Esophagus squamous epithelium (tissue), 4 donors: ENCODE results near the gene XAF1.

Experiments used
- POLR2A ChIP-seq, 4 donors: fragments of 450-650 bp; IDR thresholded peaks; one replicate each; pipeline ENCODE4 v1.6.1; 2017; ENCODE audit warnings: antibody characterized with exemption in 4 of 4, mild to moderate bottlenecking in 4 of 4, moderate library complexity in 3 of 4
- TF ChIP-seq, protein P1 (sequence below), 6 experiments: fragments of 450-650 bp in 4 of 6; fragments of 200-600 bp in 2 of 6; sonication (generic) in 2 of 6; IDR thresholded peaks; one replicate each; pipeline ENCODE4 v1.5.1; 2016 to 2019; ENCODE audit warnings: antibody characterized with exemption in 6 of 6, mild to moderate bottlenecking in 4 of 6, moderate library complexity in 4 of 6

DNA sequence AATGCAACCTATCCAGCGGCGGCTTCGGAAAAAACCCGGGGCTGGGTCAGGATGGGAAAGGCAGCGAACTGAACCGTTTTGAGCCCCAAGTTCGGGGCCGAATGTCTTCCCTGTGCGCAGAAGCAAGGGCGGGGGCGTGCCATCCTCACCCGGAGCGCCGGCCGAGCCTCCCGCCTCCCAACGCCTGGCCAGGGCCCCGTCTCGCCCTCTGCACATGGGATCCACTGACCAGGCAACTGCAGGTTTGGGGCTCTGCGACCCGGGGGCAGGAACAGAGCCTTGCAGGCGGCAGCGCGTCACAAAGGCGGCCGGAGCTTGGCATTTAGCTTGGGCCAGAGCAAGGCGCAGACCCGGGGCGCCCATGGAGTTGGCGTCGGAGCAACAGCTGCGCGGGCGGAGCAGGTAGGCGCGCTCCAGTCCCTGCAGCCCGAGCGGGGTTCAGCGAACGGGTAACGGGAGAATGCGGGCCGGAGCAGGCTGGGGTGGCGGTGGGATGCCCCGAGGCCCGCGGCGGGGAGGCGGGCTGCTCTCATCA lies 20.1 kb downstream of the XAF1 start, which contains the start of gene FBXO39:
- no peak for TF ChIP-seq POLR2A (IDR thresholded peaks at IDR 0.05)
- TF ChIP-seq, protein P1, sequence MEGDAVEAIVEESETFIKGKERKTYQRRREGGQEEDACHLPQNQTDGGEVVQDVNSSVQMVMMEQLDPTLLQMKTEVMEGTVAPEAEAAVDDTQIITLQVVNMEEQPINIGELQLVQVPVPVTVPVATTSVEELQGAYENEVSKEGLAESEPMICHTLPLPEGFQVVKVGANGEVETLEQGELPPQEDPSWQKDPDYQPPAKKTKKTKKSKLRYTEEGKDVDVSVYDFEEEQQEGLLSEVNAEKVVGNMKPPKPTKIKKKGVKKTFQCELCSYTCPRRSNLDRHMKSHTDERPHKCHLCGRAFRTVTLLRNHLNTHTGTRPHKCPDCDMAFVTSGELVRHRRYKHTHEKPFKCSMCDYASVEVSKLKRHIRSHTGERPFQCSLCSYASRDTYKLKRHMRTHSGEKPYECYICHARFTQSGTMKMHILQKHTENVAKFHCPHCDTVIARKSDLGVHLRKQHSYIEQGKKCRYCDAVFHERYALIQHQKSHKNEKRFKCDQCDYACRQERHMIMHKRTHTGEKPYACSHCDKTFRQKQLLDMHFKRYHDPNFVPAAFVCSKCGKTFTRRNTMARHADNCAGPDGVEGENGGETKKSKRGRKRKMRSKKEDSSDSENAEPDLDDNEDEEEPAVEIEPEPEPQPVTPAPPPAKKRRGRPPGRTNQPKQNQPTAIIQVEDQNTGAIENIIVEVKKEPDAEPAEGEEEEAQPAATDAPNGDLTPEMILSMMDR (IDR thresholded peaks at IDR 0.05), result no peak
